GM21723 (cell line): ENCODE measurements around the gene SLC1A7.

Source experiments
- ATAC-seq: cut with Tn5 transposase; IDR thresholded peaks from one replicate; pipeline ENCODE4 v1.9.1; 2021; ENCODE audit warnings: mild to moderate bottlenecking, moderate library complexity; ENCODE audit not compliant: unreplicated experiment

The SLC1A7 gene

DNA sequence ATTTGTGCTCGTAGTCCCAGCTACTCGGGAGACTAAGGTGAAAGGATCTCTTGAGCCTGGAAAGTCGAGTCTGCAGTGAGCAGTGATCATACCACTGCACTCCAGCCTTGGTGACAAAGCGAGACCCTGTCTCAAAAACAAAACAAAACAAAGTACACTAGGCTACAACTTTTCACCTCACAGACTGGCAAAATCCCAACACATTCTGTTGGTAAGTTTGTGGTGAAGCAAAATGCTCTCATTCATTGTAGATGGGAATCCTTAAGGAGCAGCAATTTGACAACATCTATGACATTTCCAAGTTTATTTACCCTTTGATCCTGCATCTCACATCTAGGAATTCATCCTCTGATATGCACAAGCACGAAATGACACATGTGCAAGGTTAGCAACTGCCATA is 20.2 kb upstream of the SLC1A7 start:
- no peak for ATAC-seq

- no peak for ATAC-seq
These were observed 18.5 kb upstream of the SLC1A7 start for GRCh38 chr1:53160924-53161378.

DNA sequence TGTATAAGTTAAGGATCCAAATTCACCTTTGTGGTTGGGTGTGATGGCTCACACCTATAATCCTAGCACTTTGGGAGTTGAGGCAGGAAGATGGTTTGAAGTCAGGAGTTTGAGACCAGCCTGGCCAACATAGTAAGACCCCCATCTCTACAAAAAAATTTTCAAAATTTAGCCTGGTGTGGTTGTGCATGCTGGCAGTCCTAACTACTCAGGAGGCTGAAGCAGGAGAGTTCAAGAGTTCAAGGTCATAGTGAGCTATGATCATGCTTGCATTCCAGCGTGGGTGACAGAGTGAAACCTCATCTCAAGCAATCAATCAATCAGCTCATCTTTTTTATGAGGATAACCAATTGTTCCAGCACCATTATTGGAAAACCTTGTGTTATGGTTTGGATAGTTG is 16.5 kb upstream of the SLC1A7 start:
- no peak for ATAC-seq

DNA sequence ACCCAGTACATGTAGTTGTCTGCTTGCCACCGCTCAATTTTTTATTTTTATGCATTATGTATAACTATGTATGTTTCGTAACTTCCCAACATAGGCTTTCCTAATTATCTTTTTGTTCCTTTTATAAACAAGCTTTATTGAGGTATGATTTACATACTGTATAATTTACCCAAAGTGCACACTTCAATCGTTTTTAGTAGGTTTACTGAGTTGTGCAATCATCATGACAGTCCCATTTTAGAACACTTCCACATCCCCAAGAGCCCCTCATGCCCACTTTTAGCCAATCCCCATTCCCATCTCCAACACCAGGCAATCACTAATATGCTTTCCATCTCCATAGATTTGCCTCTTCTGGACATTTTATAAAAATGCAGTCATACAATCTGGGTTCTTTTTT is 14.3 kb upstream of the SLC1A7 start:
- ATAC-seq = no peak

DNA sequence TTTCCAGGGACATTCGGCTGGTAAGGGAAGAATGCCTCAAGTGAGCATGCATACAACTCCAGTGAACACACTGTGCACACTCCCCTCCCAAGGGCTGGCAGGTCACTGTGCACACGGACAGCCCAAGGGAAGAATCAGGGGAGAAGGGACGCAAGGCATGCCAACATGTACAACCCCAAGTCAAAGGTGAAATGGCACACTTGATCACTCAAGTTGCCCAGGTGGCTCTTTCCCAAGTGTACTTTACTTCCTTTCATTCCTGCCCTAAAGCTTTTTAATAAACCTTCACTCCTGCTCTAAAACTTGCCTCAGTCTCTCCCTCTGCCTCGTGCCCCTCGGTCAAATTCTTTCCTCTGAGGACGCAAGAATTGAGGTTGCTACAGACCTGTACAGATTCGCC is 13.5 kb upstream of the SLC1A7 start:
- ATAC-seq = no peak

GRCh38 chr1:53155534-53155933 is 13.1 kb upstream of the SLC1A7 start:
- ATAC-seq = no peak

- no peak for ATAC-seq
These were observed 12.5 kb upstream of the SLC1A7 start for GRCh38 chr1:53154859-53155438.

DNA sequence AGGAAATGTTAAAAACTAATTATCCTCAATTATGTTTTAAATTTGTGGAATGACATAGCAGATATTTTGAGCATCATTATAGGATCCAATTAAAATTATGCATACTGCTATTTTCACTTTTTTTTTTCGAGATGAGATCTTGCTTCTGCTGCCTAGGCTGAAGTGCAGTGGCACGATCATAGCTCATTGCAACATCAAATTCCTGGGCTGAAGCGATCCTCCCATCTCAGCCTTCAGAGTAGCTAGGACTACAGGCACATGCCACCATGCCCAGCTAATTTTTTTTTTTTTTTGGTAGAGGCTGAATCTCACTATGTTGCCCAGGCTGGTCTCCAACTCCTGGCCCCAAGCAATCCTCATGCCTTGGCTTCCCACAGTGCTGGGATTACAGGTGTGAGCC is 11.3 kb upstream of the SLC1A7 start:
- no peak for ATAC-seq

DNA sequence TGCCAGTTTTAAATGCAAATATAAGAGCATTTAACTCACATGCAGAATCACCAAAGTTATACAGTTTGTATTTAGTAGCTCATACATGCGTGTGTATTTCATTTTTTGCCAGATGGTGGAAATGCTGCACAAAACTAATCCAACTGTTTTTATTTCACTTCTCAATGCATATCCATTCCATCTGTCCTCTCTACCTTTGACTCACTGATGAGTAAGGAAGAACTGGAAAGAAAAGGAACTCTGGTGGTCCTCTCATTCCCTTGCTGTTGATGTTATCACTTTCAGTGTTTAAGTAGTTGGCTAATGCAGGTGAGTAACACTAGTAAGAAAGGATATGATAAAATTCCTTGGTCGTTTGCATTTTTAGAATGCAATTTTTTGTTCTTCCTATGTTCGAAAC is 5.7 kb upstream of the SLC1A7 start:
- no peak for ATAC-seq

GRCh38 chr1:53147174-53147573 is 4.7 kb upstream of the SLC1A7 start:
- no peak for ATAC-seq

GRCh38 chr1:53145942-53146708 is 3.7 kb upstream of the SLC1A7 start:
- no peak for ATAC-seq

- no peak for ATAC-seq
These were observed 3.1 kb upstream of the SLC1A7 start for GRCh38 chr1:53145619-53145941.

GRCh38 chr1:53145051-53145600 is 2.7 kb upstream of the SLC1A7 start:
- ATAC-seq = no peak

DNA sequence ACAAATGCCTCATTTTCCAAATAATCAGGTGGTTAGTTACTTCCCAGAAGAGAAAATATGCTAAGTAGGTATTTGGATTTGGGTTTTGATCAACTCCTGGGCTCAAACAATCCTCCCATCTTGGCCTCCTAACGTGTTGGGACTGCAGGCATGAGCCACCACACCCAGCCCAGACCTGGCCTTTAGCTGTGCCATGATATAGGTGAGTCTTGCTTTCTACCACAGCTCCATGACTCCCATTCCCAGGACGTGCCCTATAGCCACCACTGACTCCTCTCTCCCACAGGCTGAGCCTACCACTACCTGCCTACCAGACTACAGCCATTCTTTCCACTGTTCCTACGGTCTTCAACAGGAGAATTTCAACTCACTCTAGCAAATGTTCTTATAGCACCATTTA is 1.8 kb upstream of the SLC1A7 start:
- ATAC-seq = no peak

- ATAC-seq = no peak
These were observed 1.1 kb upstream of the SLC1A7 start for GRCh38 chr1:53143527-53143926.

GRCh38 chr1:53141487-53142055 is 867 bp downstream of the SLC1A7 start:
- ATAC-seq = no peak

- ATAC-seq = no peak
These were observed 2.0 kb downstream of the SLC1A7 start for GRCh38 chr1:53140451-53140850.

GRCh38 chr1:53139951-53140361 is 2.5 kb downstream of the SLC1A7 start:
- no peak for ATAC-seq

DNA sequence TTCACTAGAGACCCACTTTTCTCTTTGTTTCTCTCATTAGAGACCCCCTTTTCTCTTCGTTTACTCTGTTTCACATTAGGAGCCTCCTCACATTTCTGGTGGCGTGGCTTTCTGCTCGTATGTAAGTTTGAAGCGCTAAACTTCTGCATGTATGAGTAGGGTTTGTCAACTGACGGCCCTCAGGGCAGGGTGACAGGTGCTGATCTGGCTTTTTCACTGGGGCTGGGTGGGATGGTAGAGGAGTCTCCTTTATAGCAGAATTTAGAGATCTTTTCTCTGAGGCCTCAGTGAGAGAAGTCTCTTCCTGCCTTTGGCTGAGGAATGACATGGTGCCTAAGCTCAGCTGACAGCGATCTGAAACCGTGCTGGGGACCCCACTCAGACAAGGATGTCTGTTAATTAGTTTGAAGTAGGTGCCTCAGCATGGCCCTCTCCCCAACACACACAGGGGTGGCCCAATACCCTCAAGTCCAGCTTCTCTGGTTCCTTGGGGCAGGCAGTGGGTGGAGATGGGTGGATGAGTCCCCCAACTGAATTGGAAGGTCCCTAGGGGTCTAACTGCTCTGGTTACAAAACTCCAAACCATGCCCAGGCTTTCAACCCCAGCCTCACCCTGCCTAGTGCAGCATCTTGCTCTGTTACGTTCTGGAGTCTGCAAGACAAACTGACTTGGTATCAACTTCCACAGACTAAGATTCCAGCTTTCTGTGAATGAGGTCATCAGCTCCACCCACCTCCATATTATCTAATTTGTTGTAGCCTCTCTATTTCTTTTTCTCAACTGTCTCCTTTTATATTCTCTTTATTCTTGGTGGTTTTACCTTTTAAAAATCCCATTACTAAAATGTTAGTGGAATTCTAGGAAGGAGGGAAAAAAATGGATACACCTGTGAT is 3.2 kb downstream of the SLC1A7 start:
- no peak for ATAC-seq

DNA sequence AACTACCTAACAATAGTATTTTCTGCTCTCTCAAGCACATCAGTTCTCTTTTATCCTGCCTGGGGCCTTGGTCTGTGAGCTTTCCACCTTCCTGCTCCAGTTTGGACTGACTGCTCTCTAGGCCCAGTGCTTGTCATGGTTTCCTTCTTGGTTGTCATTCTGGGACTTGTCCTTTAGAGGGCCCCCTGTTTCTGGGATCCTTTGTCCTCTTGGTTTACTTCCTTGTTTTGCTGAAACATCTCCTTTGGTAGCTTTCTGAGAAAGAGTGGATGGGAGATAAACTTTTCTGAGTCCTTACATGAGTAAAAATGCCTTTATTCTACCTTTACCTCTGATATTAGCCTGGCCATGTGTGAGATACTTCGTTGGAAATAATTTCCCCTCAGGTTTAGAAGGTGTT is 4.7 kb downstream of the SLC1A7 start:
- no peak for ATAC-seq

DNA sequence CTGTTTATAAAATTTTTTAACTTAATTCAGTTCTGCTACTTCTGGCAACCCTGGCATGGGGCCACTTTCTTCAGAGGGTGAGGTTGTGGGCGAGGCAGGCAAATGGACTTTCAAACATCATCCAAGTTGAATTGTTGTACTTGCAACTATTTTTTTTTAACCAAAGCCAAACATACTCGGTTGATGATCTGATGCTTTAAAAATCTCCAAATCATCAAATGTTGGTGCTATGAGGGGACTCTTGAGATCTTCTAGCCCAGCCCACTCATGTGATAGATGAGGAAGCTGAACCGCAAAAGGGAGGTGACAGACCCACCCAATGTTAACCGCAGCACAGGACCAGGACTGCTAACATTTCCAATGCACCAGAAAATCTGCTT is 6.7 kb downstream of the SLC1A7 start:
- no peak for ATAC-seq
